GM12878 (cell line): ENCODE measurements around the gene CCDC137.

Experiments used
- ATF2 ChIP-seq: IDR thresholded peaks from 2 replicates; pipeline ENCODE4 v1.6.1; 2012; ENCODE audit warnings: low read length, inconsistent platforms
- NFYB ChIP-seq: IDR thresholded peaks from 2 replicates; pipeline ENCODE4 v1.6.1; 2011; ENCODE audit warnings: low read depth, mild to moderate bottlenecking, low read length, improper control_type of control experiment, moderate library complexity; ENCODE audit not compliant: insufficient read depth
- SP1 ChIP-seq: IDR thresholded peaks from one replicate; pipeline ENCODE4 v1.6.1; 2011; ENCODE audit warnings: low read depth, low read length
- SREBF1 ChIP-seq: IDR thresholded peaks from 2 replicates; pipeline ENCODE4 v1.6.1; 2012; ENCODE audit warnings: mild to moderate bottlenecking, low read length
- STAT3 ChIP-seq: IDR thresholded peaks from 2 replicates; pipeline ENCODE4 v1.6.1; 2011; ENCODE audit warnings: low read depth, low read length, improper control_type of control experiment
- TF ChIP-seq, protein P1 (sequence below), 3 experiments: IDR thresholded peaks in 2 of 3; conservative IDR thresholded peaks in 1 of 3; 2 replicates each; pipeline ENCODE4 v1.5.1; 2011; ENCODE audit warnings: low read depth in 3 of 3, low read length in 3 of 3, mild to moderate bottlenecking in 3 of 3, control low read depth in 2 of 3, moderate library complexity in 2 of 3, inconsistent platforms in 1 of 3, mixed read lengths in 1 of 3; ENCODE audit not compliant: control insufficient read depth in 2 of 3, insufficient read depth in 1 of 3; ENCODE audit errors: extremely low read depth in 1 of 3

DNA sequence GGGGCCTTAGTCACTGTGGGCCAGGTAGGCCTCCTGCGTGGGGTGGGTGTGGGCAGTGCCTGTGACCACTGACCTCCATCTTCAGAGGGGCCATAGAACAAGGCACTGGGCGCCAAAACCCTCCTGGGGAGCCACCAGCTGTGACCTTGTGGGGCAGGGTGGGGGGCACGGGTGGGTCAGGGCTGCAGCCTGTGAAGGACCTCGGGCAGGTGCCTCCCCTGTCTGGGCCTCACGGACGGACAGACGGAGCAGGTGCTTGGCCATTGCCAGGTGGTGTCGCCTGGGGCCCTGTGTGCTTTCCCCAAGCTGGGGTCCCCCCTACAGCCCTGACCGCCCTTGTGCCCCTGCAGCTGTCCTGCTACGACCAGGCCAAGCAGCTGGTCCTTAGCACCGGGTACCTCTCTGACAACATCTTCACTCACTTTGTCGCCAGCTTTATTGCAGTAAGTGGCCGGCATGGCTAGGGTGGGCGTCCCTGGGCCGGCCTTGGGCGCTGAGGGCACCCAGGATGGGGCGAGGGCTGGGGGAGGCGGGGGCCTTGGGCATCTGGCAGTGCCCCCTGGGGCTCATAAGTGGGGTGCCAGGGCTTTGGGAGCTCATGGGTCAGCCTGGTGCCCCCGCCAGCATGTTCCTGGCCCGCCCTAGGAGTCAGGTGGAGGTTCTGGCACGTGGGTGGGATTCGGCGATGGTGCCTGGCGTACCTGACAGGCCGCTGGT lies 50.7 kb downstream of the CCDC137 start:
- no peak for TF ChIP-seq NFYB
- TF ChIP-seq, protein P1, sequence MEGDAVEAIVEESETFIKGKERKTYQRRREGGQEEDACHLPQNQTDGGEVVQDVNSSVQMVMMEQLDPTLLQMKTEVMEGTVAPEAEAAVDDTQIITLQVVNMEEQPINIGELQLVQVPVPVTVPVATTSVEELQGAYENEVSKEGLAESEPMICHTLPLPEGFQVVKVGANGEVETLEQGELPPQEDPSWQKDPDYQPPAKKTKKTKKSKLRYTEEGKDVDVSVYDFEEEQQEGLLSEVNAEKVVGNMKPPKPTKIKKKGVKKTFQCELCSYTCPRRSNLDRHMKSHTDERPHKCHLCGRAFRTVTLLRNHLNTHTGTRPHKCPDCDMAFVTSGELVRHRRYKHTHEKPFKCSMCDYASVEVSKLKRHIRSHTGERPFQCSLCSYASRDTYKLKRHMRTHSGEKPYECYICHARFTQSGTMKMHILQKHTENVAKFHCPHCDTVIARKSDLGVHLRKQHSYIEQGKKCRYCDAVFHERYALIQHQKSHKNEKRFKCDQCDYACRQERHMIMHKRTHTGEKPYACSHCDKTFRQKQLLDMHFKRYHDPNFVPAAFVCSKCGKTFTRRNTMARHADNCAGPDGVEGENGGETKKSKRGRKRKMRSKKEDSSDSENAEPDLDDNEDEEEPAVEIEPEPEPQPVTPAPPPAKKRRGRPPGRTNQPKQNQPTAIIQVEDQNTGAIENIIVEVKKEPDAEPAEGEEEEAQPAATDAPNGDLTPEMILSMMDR (IDR thresholded peaks at IDR 0.05 in 2 of 3, conservative IDR thresholded peaks at IDR 0.05 in 1 of 3; ENCODE audit: control insufficient read depth in 2 of 3, extremely low read depth in 1 of 3, insufficient read depth in 1 of 3, low read depth in 3 of 3, low read length in 3 of 3): no peak
- TF ChIP-seq SP1: no peak
- TF ChIP-seq STAT3: no peak
- TF ChIP-seq ATF2: no peak
- TF ChIP-seq SREBF1: no peak
